Activated CD8-positive, alpha-beta T cell treated with anti-CD3 and anti-CD28 coated beads for 36 hours (primary cell): Measurements from ENCODE around the gene ZMIZ1. TPM values are rescaled to one million over a fixed set of nuclear protein-coding genes. Genes with fewer than 3 reads are reported as not detected.
"Not testable (repeated sequence)": the region's sequence is repeated elsewhere in the genome, so short reads cannot be mapped to it uniquely, and the experiment has no call there.

Experiments used
- ATAC-seq: fragments of 200-7000 bp; cut with Tn5 transposase; one replicate; pipeline ENCODE4 v1.10.0; 2021; ENCODE audit warnings: mild to moderate bottlenecking, moderate library complexity
- CTCF ChIA-PET: fragments of 350-600 bp; sonication (Branson Sonifier 250); formaldehyde crosslinking; loops from one replicate; lab custom pipeline; 2021; ENCODE audit warnings: antibody characterized with exemption; lab: Charles Lee
- POLR2A ChIA-PET: fragments of 350-600 bp; sonication (Branson Sonifier 250); formaldehyde crosslinking; loops from one replicate; lab custom pipeline; 2021; ENCODE audit warnings: antibody characterized with exemption; lab: Charles Lee
- DNase-seq: peaks from one replicate; pipeline ENCODE4 v3.0.0-alpha.2; 2020
- H3K27ac Mint-ChIP-seq: one replicate; pipeline ENCODE4 v1.8.0; 2021; ENCODE audit warnings: mild to moderate bottlenecking, mixed read lengths
- H3K27me3 Mint-ChIP-seq: one replicate; pipeline ENCODE4 v1.8.0; 2021; ENCODE audit warnings: mixed read lengths
- H3K36me3 Mint-ChIP-seq: one replicate; pipeline ENCODE4 v1.8.0; 2021; ENCODE audit warnings: low read depth, mixed read lengths
- H3K4me1 Mint-ChIP-seq: one replicate; pipeline ENCODE4 v1.8.0; 2021; ENCODE audit warnings: low read depth, mixed read lengths
- H3K4me3 Mint-ChIP-seq: one replicate; pipeline ENCODE4 v1.8.0; 2021; ENCODE audit warnings: mild to moderate bottlenecking, moderate library complexity, mixed read lengths
- H3K9me3 Mint-ChIP-seq: one replicate; pipeline ENCODE4 v1.8.0; 2021; ENCODE audit warnings: mixed read lengths
- CTCF ChIP-seq: fragments of 200-600 bp; IDR thresholded peaks from one replicate; pipeline ENCODE4 v1.8.0; 2022; ENCODE audit warnings: antibody characterized with exemption, mild to moderate bottlenecking
- intact Hi-C: fragments of 100-400 bp; cut with micrococcal nuclease; formaldehyde crosslinking; loops from one replicate; pipeline ENCODE4 v1.10.0; 2022
- total RNA-seq, 2 experiments: library from RNA; stranded (reverse); gene quantifications; one replicate each; pipeline ENCODE4 v1.2.3, GENCODE V29; 2021

The ZMIZ1 gene
- total RNA-seq, 2 experiments from 2014 or later, result 46.5 to 52.2 TPM

GRCh38 chr10:79335094-79335469 is 266.3 kb downstream of the ZMIZ1 start:
- Mint-ChIP-seq H3K9me3 (peaks cover 4% of the 10 kb centered on the region), H3K4me3 (no peak overlapping the region), H3K27me3 (no peaks in the 10 kb centered on the region), H3K27ac (no peak overlapping the region), H3K36me3 (no peaks in the 10 kb centered on the region), H3K4me1 (peaks cover 35% of the 10 kb centered on the region)
- ATAC-seq (no peak), DNase-seq (no peak)
- ChIA-PET POLR2A (interaction anchor here (1.2 to 1.6 kb wide), 3 partner anchors 11 to 20 kb away, joined by 3 to 8 read pairs (median 3); partner anchors contain the start of gene PPIF), CTCF (interaction anchor here (1.5 to 3.0 kb wide), 4 partner anchors 9 to 40 kb away, joined by 5 to 25 read pairs (median 6); partner anchors contain the start of gene PPIF)
- intact Hi-C loops, result no loop called here
- no peak for TF ChIP-seq CTCF

- Mint-ChIP-seq H3K9me3 (peaks cover 4% of the 10 kb centered on the region), H3K27me3 (no peaks in the 10 kb centered on the region), H3K4me1 (peaks cover 35% of the 10 kb centered on the region), H3K4me3 (no peak overlapping the region), H3K27ac (no peak overlapping the region), H3K36me3 (no peaks in the 10 kb centered on the region)
- no peak for DNase-seq
- ATAC-seq, result no peak
- TF ChIP-seq CTCF, result no peak
- POLR2A ChIA-PET, result interaction anchor here (1.3 to 3.7 kb wide), 3 partner anchors 12 to 13 kb away, joined by 3 to 19 read pairs (median 8); partner anchors contain the start of gene PPIF
- intact Hi-C loops, result no loop called here
- CTCF ChIA-PET, result interaction anchor here (1.5 to 3.0 kb wide), 3 partner anchors 9 to 12 kb away, joined by 5 to 25 read pairs (median 7); partner anchors contain the start of gene PPIF
Measured at GRCh38 chr10:79335470-79336235, 266.9 kb downstream of the ZMIZ1 start.

- Mint-ChIP-seq H3K27me3 (no peaks in the 10 kb centered on the region), H3K9me3 (peaks cover 4% of the 10 kb centered on the region), H3K4me3 (no peak overlapping the region), H3K27ac (no peak overlapping the region), H3K36me3 (no peaks in the 10 kb centered on the region), H3K4me1 (peaks cover 29% of the 10 kb centered on the region)
- no peak for ATAC-seq
- CTCF ChIA-PET, result interaction anchor here (0.8 to 1.9 kb wide), 2 partner anchors 8 to 12 kb away, joined by 4 to 7 read pairs; no protein-coding TSS in a partner anchor
- no peak for DNase-seq
- intact Hi-C loops, result no loop called here
- no peak for TF ChIP-seq CTCF
- POLR2A ChIA-PET, result interaction anchor here (3.7 kb wide), 1 partner anchor 13 kb away, joined by 19 read pairs; the partner anchor contains the start of gene PPIF
Measured at GRCh38 chr10:79336276-79336675, 267.5 kb downstream of the ZMIZ1 start.

GRCh38 chr10:79336739-79337138 is 268.0 kb downstream of the ZMIZ1 start:
- CTCF ChIA-PET, result interaction anchor here (0.8 kb wide), 2 partner anchors 10 to 11 kb away, joined by 4 to 5 read pairs; partner anchors contain the start of gene PPIF
- intact Hi-C loops, result no loop called here
- H3K27ac Mint-ChIP-seq, result no peak overlapping the region
- no peaks in the 10 kb centered on the region for H3K27me3 Mint-ChIP-seq
- H3K36me3 Mint-ChIP-seq, result no peaks in the 10 kb centered on the region
- peaks cover 25% of the 10 kb centered on the region for H3K4me1 Mint-ChIP-seq
- H3K4me3 Mint-ChIP-seq, result no peak overlapping the region
- H3K9me3 Mint-ChIP-seq, result peaks cover 4% of the 10 kb centered on the region
- no peak for TF ChIP-seq CTCF
- POLR2A ChIA-PET, result interaction anchor here (0.6 to 3.7 kb wide), 3 partner anchors 12 to 21 kb away, joined by 3 to 19 read pairs (median 3); partner anchors contain the start of gene PPIF
- ATAC-seq, result no peak
- no peak for DNase-seq

- H3K4me3 Mint-ChIP-seq, H3K27ac Mint-ChIP-seq, H3K27me3 Mint-ChIP-seq, ATAC-seq, intact Hi-C loops, H3K9me3 Mint-ChIP-seq, CTCF ChIA-PET, DNase-seq, H3K36me3 Mint-ChIP-seq: not testable (repeated sequence)
- POLR2A ChIA-PET, result interaction anchor here (1.1 to 3.7 kb wide), 2 partner anchors 11 to 20 kb away, joined by 3 to 19 read pairs; partner anchors contain the start of gene PPIF
- peaks cover 17% of the 10 kb centered on the region for H3K4me1 Mint-ChIP-seq
Measured at GRCh38 chr10:79337783-79338469, 269.2 kb downstream of the ZMIZ1 start.
